ENCODE results near the gene COL13A1.
A peak's percentile ranks its signal among the peaks of the same experiment; 100 is the strongest.

Gene COL13A1

DNA sequence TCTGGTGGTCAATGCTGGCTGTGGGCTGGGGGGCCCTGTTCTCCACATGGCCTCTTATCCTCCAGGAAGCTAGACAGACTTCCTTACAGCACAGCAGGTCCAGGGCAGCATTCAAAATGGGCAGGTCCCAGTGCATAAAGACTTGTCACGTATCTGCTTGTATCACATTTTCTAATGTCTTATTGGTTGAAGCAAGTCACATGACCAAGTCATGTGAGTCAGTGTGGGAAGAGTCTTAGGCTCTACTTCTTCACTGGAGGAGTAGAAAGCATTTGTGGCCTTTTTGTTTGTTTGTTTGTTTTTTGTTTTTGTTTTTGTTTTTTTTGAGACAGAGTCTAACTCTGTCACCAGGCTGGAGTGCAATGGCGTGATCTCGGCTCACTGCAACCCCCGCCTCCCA lies 104.7 kb downstream of the COL13A1 start:
- no peak for DNase-seq (ENCODE audit: low spot score)

GRCh38 chr10:69907517-69907916 lies 105.8 kb downstream of the COL13A1 start:
- no peak for DNase-seq (ENCODE audit: low spot score)

DNA sequence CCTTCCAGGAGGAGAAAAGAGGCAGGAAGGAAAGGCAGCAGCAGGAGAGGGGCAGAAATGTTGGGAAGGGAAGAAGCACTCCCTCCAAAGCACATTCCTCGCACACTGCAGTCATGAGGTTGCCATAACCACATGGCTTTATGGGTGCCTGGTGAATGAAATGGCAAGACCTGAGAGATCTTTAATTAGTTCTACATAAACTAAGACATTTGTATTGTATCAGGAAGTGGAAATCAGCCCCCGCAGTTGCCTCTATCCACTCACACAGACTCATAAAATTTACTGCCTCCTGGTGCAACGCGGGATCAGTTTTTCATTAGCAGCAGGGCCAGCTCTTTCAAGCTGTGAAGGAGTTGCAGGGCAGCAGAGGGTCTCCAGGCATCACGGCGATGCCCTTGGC lies 106.4 kb downstream of the COL13A1 start:
- no peak for DNase-seq (ENCODE audit: low spot score)

DNA sequence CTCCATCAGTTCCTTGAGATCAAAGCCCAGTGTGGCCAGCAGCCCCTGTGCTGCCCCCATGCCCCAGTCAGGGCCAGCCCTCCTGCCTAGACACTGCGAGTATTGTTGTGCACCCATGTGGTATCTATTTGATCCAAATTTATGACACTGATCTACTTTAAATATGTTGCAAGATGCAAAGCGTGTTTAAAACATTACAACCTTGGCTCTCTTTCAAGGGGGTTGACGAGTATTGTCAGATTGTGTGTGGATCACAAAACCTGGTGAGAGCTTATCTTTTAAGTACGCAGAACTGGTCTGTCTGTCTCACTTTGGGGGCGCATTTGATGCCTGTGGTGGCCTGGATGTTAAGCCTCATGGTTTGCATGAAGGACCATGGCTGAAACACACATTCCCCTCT lies 108.9 kb downstream of the COL13A1 start:
- DNase-seq (ENCODE audit: low spot score): no peak

GRCh38 chr10:69911613-69912528 lies 110.2 kb downstream of the COL13A1 start:
- no peak for DNase-seq (ENCODE audit: low spot score)

GRCh38 chr10:69912589-69912988 lies 110.9 kb downstream of the COL13A1 start:
- no peak for DNase-seq (ENCODE audit: low spot score)

GRCh38 chr10:69913606-69914382 lies 112.1 kb downstream of the COL13A1 start:
- DNase-seq (ENCODE audit: low spot score): no peak

DNA sequence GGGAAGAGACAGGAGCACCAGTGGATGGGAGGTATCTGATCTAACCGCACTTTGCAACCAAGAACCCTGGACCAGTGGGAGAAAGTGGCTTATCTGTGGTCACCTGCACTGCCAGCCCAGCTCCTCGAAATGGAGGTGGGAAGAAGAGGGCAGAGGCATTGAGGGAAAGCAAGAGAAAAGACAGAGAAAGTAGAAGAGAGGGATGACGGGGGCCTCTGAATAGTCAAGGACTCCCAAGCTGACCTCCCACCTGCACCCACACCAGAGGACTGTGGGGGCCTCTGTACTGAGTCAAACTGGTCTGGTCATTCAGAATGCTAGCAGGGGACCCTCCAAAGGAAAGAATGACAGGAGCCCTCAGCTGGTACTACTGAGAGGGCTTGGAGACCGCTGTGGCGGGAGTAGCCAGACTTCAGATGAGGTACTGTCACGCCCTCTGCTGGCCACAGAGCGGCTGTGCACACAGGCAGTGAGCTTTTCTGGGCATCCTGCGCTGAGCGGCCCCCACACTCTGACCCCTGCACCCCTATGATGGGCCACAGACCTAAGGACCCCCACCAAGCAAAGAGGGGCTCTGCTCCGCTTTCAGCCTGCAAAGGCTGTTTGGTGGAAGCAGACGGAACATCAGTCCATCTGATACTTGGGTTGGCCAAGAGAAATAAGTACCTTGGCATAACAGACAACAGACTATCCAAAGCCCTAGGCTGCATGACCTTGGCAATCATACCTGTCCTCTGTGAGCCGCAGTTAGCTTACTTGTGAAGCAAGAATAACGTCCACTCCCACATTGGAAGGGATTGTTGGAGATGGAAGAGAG lies 112.9 kb downstream of the COL13A1 start:
- DNase-seq (ENCODE audit: low spot score): peak; percentile 17

- no peak for DNase-seq (ENCODE audit: low spot score)
Measured at GRCh38 chr10:69915215-69915560, 113.5 kb downstream of the COL13A1 start.

DNA sequence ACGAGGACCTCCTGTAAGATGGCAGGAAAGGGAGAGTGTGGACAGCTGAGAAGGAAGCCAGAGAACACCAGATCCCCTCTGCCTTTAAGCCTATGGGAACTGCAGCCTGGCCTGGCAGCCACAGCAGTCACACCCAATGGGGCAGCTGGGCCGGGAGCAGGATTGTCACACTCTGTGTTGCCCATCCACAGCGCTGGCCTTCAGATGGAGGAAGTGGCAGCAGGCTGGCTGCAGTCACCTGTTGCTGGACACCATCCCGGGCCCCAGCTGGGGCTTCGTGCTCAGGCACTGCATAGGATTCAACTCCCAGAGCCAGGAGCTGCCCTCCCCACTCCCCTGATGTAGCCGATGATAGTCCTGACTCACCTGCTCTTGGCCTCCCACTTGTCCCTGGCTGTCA lies 114.4 kb downstream of the COL13A1 start:
- DNase-seq (ENCODE audit: low spot score): no peak

- DNase-seq (ENCODE audit: low spot score): no peak
Measured at GRCh38 chr10:69918036-69918435, 116.3 kb downstream of the COL13A1 start.

DNA sequence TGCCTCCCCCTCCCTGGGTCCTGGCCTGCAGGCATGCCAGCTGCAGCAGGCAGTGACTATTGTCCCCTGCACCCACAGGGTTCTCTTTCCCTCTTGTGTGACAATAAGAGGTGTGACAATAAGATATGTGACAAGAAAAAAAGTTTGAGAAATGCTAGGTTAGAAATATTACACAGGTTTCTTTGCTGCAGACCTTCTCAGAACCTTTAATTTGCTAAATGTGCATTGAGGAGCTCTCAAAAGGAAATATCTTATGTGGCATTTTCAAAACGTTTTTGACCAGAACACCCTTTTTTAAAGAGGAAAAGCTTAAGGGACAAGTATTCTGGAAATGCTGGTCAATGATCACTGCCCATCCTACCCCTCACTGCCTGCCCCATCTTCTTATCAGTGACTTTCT lies 117.5 kb downstream of the COL13A1 start:
- DNase-seq (ENCODE audit: low spot score): no peak

DNA sequence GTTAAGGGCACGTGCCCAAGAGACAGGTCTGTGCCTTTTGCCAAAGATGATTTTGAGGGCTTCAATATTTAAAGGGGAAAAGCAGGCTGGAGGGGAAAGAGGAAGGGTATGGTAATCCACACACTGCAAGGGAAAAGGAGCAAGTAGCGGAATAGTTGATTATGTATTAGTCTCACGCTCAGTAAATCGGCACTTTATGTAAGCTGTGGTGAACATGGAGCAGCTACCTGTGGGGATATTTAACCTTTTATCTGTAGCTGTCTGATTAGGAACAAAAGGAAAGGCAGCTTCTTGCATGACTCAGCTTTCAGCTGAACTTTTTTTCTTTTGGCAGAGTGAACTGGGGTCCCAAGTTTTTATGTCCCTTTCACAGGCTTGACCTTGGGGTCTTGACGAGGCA lies 123.4 kb downstream of the COL13A1 start:
- DNase-seq (ENCODE audit: low spot score): no peak

DNA sequence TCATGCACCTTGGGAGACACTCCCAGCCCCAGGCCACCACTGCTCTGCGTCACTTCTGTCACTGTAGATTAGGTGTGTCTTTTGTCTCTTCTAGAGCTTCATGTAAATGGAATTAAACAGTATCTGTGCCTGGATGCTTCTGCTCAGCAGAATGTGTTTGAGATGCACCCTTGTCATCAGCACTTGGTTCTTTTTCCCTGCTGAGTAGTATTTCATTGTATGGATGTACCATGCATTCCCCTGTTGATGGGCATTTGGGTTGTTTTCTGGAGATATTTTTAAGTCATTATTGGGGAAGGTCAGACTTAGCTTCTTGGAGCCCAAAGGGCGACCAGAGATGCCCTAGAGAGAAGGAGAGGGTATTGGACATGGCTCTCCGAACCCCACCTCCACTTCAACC lies 126.6 kb downstream of the COL13A1 start:
- no peak for DNase-seq (ENCODE audit: low spot score)

DNA sequence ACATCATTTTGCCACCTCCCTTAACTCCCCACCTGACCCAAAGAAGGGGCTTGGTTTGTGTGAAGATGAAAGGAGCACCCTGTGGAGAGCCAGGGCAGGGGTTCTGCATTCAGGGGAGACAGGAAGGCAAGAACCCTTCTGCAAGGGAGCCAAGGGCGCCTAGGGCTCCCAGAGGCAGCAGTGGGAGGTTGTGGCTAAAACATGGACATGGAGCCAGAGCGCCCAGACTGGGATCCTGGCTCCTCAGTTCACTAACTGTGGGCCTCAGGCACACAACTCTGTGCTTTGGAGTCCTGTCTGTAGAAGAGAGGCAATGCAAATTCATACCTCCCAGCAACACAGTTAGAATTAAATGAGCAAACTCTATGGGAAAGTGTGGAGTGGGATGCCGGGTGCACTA lies 127.9 kb downstream of the COL13A1 start:
- DNase-seq (ENCODE audit: low spot score): no peak

GRCh38 chr10:69934768-69935167 lies 133.1 kb downstream of the COL13A1 start:
- no peak for DNase-seq (ENCODE audit: low spot score)

- no peak for DNase-seq (ENCODE audit: low spot score)
Measured at GRCh38 chr10:69936091-69936490, 134.4 kb downstream of the COL13A1 start.

GRCh38 chr10:69938541-69938991 lies 136.9 kb downstream of the COL13A1 start:
- DNase-seq (ENCODE audit: low spot score): no peak

- DNase-seq (ENCODE audit: low spot score): no peak
Measured at GRCh38 chr10:69939061-69939460, 137.4 kb downstream of the COL13A1 start.

- DNase-seq (ENCODE audit: low spot score): no peak
Measured at GRCh38 chr10:69939481-69939880, 137.8 kb downstream of the COL13A1 start.

- DNase-seq (ENCODE audit: low spot score): no peak
Measured at GRCh38 chr10:69941730-69942129, 140.0 kb downstream of the COL13A1 start.

DNA sequence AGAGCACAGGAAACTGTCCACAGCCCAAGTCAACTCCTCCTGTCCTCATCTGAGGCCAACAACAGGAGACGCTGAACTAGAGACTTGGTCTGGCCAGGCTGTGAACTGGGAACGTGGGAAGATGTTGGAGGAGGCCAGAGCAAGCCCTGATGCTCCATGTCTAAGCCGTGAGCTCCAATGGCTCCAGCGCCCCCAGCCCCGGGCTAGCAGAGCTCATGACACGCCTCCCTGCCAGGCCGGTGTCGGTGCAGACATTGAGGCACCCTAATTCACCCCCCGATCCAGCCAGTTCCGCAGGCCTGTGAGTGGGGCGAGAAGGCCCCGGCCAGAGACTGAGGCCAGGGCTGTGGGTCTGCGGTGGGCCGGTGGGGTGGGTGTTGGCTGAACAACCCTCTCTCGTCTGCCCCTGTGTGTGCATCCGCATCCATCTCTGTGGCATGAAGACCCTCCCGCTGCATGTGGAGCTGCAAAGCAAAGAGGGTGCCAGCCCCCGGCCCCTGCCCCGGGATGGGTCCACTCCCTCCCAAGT lies 141.7 kb downstream of the COL13A1 start:
- no peak for DNase-seq (ENCODE audit: low spot score)

Data from hematopoietic multipotent progenitor cell treated with erythropoietin and hydrocortisone succinate and interleukin-3 and kit ligand, for 17 days (in vitro differentiated cells).